ENCODE data around the gene LAMTOR3.
A peak's percentile ranks its signal among the peaks of the same experiment; 100 is the strongest.

LAMTOR3 gene, protein sequence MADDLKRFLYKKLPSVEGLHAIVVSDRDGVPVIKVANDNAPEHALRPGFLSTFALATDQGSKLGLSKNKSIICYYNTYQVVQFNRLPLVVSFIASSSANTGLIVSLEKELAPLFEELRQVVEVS

DNA sequence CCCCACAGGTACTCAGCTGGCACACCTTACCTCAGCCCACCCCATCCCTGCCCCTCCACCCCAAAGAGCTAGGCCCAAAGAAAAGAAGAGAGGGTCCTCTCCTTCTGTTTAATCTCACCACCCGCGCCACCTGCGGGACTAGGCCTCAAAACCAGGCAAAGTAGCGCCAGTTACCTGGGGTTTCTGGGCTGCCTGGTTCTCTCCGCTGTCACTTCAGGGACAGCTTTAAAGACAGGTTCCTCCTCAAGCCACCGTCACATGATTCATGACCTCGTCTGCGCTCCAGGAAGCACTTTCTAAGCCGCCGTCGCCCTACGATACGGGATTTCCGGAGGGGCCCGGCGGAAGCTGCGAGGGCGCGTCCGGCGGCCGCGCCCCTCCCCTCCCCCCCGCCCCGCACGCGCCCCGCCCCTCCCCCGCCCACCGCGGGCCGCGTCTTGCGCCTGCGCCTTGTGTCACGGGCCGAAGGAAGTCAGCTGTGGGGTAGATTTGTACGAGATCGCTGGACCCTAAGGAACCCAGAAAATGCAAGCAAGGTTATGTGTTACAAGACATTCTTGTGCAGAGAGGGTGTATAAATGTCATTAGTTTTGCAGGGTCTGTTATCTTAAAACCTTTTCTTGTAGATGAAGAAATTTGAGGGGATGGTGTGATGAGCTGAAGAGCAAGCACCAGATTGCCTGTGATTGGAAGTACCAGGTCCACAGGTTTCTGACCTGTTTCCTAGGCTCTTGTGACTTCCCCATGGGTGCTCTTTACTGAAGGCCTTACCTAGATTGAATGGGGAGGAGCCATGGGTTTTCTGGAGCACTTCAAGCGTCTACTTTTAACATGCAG lies at the start of gene LAMTOR3:
Gene LAMTOR3 (minus strand): TSS at position 267 of the 837 bp plus-strand sequence. CDS start 464 bp downstream, outside the sequence.
- DNase-seq: peak; percentile 94 to 97

DNA sequence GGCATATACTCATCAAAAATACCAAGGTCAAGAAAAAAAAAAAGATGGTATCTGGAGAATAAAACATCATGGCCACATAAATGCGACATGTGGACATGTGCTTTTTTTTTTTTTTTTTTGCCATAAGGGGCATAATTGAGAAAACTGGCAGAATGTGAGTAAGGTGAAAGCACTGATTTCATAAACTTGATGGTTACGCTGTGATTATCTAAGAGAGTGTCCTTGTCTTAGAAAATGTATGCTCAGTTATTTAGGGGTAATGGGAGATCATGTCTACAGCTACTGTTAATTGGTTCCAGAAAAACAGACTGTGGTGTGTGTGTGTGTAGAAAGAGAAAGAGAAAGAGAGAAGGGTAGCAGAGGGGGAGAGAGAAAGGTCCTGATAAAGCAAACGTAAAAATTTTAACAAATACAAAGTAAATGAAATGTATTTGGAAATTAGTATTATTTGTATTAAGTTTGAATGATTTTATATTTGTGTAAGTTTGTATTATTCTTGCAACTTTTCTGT lies 44.1 kb upstream of the LAMTOR3 start:
- DNase-seq: no peak

DNA sequence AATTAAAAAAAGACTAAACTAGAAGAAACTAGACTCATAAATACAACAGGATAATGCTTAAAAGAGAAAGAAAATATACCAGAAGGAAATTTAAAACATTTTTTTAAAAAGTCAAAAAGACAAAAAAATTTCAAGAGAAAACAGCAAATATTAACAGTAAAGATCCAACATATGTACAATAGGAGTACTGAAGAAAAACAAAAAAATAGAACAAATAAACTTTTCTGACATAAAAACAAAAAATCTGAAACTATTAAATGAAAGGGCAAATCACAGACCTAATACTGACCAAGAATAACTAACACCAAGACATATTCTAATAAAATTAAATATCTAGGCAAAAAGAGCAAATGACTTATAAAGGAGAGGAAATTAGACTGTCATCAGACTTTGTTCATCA lies 40.7 kb upstream of the LAMTOR3 start:
- DNase-seq: no peak

DNA sequence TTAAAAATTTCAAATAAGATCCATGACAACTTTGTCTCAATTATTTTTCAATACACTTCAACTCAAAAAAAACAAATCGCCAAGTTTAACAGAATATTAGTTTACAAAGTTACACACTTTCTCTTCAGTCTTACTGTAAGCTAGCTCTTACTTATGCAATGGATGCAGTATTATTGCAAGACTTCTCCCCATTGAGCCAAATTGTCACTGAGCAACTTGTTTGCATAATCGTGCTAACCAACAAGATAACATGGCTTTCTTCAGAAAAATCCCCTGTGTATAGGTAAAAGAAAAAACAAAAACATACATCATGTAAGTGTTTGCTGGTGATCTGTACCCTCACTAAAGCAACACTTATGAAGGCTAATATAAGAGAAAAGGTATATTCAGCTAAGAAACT lies 33.3 kb upstream of the LAMTOR3 start:
- DNase-seq: no peak

DNA sequence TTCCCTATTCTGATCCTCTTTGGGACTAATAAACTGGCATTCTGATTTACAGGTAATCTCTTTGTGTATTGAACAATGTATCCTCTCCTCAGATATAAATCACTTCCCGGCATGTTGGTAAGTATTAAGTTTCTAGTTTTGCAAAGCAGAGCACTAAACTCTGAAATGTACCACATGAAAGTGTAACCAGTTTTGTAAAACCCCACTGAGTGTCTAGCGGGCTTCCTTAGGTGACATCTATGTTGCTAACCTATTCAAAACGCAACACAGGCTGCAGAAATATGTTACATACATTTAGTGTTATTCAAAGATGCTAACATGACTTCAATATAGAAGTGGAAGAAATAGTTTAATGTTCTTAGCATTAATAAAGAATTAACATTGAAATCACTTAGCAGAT lies 26.9 kb upstream of the LAMTOR3 start:
- no peak for DNase-seq

DNA sequence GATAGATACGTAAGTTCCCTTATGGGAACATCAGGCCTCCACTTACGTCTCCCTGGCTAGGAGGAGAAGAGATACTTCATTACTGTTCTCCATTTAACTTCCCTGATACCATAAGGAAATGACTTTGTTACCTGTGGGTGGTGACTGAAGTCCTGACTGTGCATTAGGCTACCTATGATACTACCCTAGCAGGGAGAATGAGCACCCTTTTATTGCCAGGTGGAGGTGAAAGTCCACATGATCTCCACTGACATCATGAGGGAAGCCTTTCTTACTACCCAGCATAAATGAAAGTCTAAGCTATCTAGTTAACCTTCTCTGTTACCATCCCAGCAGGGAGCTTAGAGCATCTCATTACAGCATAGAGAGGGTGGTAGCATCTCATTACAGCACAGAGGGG lies 24.4 kb upstream of the LAMTOR3 start:
- DNase-seq: no peak

DNA sequence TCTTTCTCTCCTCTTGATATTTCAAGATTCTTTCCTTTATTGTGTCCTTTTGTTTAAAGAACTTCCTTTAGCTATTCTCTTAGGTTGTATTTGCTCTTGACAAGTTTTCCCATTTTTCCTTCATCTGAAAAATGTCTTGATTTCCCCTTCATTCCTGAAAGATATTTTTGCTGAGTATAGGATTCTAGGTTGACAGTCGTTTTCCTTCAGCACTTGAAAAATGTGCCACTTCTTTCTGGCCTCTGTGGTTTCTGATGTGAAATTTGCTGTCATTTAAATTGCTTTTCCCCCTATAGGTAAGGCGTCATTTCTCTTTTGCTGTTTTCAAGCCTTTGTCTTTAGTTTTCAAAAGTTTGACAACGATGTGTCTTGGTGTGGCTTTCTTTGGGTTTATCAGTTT lies 23.3 kb upstream of the LAMTOR3 start:
- DNase-seq: no peak

DNA sequence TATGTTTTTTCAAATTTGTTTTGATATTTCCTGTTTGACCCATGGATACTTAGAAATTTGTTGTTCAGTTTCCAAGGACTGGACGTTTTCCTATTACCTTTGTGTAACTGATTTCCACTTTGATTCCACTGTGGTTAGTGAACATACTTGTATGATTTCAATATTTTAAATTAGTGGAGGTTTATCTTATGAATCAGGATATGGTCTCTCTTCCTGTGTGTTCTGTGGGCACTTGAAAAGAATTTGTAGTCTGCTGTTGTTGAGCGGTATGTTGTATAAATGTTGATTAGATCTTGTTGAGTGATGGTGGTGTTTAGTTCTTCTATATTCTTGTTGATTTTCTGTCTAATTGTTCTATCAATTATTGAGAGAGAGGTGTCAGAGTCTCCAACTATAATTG lies 21.2 kb upstream of the LAMTOR3 start:
- no peak for DNase-seq

DNA sequence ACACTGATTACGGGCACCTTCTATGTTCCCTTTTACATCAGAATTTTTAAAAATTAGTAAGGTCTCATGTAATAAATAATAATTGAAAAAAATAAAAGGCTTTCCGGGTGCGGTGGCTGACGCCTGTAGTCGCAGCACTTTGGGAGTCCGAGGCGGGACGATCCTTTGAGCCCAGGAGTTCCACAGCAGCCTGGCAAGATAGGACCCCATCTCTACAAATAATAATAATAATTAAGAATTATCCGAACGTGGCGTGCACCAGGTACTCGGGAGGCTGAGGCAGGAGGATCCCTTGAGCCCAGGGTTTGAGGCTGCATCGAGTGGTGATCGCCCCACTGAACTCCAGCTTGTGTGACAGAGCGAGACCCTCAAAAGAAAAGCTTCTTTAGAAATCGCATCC lies 771 bp upstream of the LAMTOR3 start:
- DNase-seq: no peak

DNA sequence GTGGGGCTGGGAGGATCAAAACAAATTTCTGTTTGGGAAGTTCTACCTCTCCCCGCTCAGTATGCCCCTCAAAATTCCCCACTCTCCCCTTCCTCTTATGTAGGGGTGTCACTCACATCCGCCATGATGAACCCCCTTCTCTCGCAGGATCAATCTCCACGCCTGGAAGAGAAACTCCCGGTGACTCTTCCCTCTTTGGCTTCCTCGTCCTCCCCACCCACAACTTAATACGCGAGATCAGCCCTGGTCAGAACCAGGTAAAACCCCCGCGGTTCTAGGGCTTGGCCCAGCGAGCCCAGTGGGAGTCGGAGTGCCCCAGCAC lies 427 bp downstream of the LAMTOR3 start:
- DNase-seq: no peak

DNA sequence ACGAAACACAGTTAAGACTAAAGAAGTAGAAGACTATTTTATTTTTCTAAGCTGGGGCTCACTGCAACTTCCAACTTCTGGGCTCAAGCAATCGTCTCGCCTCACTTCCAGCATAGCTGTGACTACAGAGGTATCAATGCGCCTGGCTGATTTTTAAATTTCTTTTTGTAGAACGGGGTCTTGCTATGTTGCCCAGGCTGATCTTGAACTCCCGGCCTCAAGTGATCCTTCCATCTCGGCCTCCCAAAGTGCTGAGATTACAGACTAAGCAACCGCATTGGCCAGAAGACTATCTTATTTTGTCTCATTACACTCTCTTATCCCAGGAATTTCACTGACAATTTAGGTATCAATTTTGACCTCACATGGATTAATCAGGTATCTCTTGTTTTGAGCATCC lies 1.2 kb downstream of the LAMTOR3 start:
- no peak for DNase-seq

DNA sequence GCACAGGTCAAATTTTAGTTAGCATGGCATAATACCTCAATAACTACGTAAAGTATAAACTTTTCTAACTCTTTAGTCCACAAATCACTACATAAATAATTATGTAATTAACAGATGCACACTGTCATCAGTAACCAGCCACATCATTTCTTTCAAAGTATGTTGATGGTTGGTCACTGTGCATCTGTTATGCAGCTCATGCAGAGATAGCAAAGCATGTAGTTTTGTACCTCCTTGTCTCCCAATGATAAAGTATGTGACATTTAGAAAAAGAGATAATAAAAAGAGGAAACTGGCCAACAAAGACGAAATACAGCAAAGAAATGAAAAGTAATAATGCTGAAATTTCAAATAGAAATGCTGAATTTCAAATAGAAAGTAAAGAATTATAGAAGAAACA lies 2.9 kb downstream of the LAMTOR3 start:
- no peak for DNase-seq

DNA sequence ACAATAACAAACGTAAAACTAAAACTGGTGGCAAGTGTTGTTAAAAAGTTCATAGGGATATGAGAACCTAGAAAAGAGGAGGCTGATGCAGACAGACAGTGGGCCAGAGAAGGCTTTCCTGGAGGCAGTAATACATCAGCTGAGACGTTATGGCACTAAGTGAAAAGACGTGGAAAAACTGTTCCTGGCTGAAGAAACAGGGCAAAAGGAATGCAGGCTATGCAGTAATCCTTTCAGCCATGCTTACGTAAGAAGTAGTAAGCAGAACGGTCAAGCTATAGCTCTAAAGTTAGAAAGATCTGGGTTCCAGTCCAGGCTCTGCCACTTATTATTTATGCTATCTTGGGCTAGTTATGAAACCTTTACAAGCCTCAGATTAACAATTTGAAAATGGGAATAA lies 6.4 kb downstream of the LAMTOR3 start:
- DNase-seq: no peak

DNA sequence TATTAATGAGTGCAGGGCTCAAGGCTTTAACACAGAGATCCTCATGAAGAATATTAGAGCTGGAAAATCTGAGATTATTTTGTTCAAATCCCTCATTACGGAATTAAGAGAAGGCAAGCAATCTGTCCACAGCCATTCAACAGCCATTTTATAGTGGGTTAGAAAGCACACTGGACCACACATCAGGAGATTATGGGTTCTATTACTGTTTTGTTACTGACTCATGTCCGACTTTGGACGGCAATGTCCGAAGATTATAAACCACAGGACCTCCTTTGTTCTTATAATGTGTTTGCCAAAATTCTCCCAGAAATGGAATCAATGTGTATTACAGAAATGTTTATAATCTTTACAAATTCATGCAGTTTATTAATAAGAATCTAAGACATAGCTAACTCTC lies 8.1 kb downstream of the LAMTOR3 start:
- no peak for DNase-seq

DNA sequence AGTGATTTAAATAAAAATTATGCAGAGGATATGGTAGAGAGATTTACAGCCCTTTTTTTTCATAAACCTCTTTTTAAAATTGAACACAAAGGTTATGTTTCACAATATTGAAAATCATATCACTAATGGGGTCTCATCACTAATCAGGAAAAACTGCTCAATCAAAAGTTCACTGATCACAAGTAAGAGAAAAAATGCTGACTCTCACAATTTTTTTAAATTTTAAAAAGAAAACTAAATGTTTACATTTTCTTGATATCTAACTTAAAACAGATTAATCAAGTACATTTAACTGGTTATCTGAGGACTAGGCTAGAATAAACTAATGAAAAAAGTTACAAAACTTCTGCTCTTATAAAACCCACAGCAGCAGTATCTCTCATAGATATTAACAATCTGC lies 8.5 kb downstream of the LAMTOR3 start:
- DNase-seq: no peak

DNA sequence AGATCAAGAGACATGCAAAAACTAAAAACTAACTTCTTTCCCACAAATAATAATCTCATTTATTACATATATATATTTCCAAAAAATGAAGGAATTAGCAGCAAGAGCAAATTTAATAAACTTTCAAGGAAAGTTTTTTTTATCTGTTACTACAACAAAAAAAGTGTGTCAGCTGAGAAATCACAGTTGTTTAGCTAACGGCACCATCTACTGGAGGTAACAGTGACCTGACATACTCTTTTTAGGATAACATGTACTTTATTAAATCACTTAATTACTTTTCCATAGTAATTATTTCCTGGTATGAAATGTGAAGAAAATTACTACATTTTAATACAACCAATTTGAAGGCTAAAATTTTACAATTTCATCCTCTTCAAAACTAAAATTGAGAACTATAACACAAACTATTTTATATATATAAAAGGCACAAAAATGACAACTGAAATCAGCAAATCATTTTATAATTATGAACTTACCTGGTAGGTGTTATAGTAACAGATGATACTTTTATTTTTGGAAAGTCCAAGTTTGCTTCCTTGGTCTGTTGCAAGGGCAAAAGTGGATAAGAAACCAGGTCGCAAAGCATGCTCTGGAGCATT lies 9.1 kb downstream of the LAMTOR3 start:
- peak; percentile 64 to 81 for DNase-seq

DNA sequence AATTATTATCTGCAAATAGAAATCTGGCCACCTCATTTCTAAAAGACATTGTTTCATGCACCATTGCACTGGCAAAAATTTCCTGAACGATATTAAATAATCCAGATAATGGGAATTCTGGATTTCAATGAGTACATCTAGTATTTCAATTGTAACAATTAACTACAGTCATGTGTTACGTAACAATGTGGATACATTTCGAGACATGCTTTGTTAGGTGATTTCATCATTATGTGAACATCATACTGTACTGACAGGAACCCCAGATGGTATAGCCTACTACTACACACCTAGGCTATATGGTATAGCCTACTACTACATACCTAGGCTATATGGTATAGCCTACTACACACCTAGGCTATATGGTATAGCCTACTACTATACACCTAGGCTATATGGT lies 14.8 kb downstream of the LAMTOR3 start:
- no peak for DNase-seq

DNA sequence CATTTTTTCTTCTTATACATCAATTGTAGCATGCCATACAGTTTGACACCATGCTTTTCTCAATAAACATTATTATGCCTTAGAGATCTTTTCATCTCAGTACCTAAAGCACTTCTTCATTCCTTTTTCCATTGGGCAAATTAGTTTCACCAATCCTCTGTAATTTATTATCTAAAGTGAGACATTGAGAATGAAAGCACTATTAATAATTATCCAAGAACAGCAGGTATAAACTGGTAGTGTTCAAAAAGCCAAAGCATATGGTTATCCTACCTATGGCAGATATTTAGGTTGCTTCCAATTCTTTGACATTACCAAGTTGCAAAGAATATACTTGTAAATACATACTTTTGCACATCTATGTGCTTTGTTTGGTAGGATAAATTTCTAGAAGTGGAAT lies 15.6 kb downstream of the LAMTOR3 start:
- DNase-seq: no peak

DNA sequence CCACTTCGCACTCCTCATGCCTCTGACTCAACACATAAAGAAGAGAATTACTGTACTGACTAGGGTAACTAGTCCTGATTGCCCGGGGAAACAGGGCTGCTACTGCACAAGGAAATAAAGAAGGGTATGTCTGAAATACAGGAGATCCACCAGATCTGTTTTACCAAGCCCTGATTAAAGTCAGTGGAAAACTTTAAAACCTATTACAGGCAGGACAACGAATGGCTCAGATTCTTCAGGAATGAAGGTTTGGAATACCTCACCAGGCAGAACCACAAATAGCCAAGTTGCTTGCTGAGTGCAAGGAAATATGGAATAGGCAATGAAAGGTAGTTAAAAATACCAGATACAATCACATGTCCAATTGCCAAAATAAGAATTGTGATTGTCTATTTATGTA lies 17.3 kb downstream of the LAMTOR3 start:
- DNase-seq: no peak

DNA sequence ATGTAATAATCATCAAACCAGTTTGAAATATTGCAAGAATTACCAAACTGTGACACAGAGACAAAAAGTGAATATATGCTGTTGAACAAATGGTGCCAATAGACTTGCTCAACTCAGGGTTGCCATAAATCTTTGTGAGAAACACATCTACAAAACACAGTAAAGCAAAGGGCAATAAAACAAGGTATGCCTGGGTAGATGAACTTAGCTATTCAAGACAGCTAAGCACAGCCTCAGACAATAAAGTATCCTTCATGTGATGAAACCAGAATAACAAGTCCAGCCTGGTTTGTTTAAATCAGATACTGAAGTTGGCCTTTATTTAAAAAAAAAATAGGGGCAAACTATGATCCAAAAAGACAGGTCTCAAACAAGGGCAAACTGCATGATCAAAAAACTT lies 19.2 kb downstream of the LAMTOR3 start:
- no peak for DNase-seq

DNA sequence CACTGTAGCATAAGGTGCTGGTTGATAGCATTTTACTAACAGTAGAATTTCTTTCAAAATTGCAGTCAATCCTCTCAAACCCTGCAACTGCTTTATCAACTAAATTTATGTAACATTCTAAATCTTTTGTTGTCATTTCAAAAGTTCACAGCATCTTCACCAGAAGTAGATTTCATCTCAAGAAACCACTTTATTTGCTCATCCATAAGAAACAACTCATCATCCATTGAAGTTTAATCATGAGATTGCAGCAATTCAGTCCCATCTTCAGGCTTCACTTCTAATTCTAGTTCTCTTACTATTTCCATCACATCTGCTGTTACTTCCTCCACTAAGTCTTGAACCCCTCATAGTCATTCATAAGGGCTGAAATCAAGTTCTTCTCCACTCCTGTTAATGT lies 21.7 kb downstream of the LAMTOR3 start:
- no peak for DNase-seq

DNA sequence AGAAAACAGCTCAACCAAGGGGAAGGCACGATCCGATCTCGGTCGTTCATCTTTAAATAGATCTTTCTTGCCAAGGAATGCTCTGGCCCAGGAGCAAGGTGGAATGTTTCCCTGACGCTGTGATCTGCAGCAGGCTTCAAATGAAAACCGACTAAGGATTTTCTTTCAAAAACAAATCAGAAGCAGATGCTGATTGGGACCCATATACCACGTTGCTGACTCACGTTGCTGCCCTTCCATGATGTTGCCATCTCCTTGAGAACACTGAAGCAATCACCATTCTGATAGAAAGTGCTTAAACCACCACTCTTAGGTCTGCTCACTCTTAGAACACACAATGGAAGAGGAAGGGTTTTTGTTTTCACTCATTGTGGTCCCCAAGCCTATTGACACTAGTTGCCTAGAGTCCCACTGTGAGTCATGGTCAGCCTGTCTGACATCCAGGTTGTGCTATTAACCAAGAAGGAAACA lies 26.1 kb downstream of the LAMTOR3 start:
- DNase-seq: no peak

DNA sequence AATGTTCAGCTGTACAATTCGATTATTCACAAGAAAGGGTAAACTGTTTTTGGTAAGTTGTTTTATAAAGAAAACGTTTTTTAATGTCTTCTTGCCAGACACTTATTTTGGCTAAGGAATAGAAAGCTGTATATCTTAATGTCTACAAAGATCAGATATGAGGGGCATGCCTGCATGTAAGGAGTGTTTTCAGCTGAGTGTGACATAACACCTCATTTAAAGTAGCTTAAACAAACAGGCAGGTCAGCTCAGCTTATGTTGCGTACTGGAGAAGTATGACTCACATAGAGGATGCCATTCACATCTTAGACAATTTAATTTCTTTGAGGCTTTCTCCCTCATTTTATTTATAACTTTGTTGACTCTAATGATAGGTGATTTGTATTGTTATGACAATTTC lies 30.4 kb downstream of the LAMTOR3 start:
- DNase-seq: no peak
